Muscle layer of colon (tissue), 2 donors: ENCODE data around the gene PDK3.

Source experiments
- H3K27ac ChIP-seq: one replicate; pipeline ENCODE4 v1.7.0; 2013; ENCODE audit warnings: low read depth, mild to moderate bottlenecking, low read length, moderate library complexity
- H3K27me3 ChIP-seq, 2 donors: one replicate each; pipeline ENCODE4 v1.7.0; 2013; ENCODE audit warnings: low read length in 2 of 2, mild to moderate bottlenecking in 2 of 2; ENCODE audit not compliant: insufficient read depth in 2 of 2, control insufficient read depth in 1 of 2
- H3K36me3 ChIP-seq: one replicate; pipeline ENCODE4 v1.7.0; 2013; ENCODE audit warnings: mild to moderate bottlenecking, low read length; ENCODE audit not compliant: insufficient read depth
- H3K4me1 ChIP-seq: one replicate; pipeline ENCODE4 v1.7.0; 2013; ENCODE audit warnings: mild to moderate bottlenecking, low read length; ENCODE audit not compliant: insufficient read depth
- H3K4me3 ChIP-seq, 2 donors: one replicate each; pipeline ENCODE4 v1.7.0; 2013; ENCODE audit warnings: low read length in 2 of 2, low read depth in 1 of 2, mild to moderate bottlenecking in 1 of 2, moderate library complexity in 1 of 2
- H3K9ac ChIP-seq: one replicate; pipeline ENCODE4 v1.7.0; 2013; ENCODE audit warnings: low read length
- H3K9me3 ChIP-seq: one replicate; pipeline ENCODE4 v1.7.0; 2013; ENCODE audit warnings: mild to moderate bottlenecking, low read length
- donor health status: abdominal sarcoma.
- donor health status: Adenocarcinoma of cecum.

The PDK3 gene

GRCh38 chrX:24464836-24465531, at the start of gene PDK3:
TSS of gene PDK3 (plus strand) at chrX:24465286. CDS start at chrX:24465456, 170 bp downstream.
- no peaks in the 10 kb centered on the region for H3K9me3 ChIP-seq
- H3K36me3 ChIP-seq, result no peaks in the 10 kb centered on the region
- H3K9ac ChIP-seq, result no peak within 1 kb of the TSS
- peak within 1 kb of the TSS; percentile 61 to 70 for H3K4me3 ChIP-seq
- H3K27me3 ChIP-seq, result peaks cover 0 to 6% of the 10 kb centered on the region in 2 donors
- peaks cover 5% of the 10 kb centered on the region for H3K4me1 ChIP-seq
- peak within 1 kb of the TSS; percentile 61 for H3K27ac ChIP-seq

- Histone ChIP-seq H3K4me3 (no peak overlapping the region), H3K4me1 (no peaks in the 10 kb centered on the region), H3K27me3 (no peaks in the 10 kb centered on the region), H3K9ac (no peak overlapping the region), H3K36me3 (no peaks in the 10 kb centered on the region), H3K9me3 (no peaks in the 10 kb centered on the region), H3K27ac (no peak overlapping the region)
These were observed 49.2 kb upstream of the PDK3 start for GRCh38 chrX:24415921-24416320.

- Histone ChIP-seq H3K4me1 (peaks cover 48% of the 10 kb centered on the region), H3K4me3 (no peak overlapping the region), H3K9me3 (no peaks in the 10 kb centered on the region), H3K27me3 (no peaks in the 10 kb centered on the region), H3K9ac (no peak overlapping the region), H3K36me3 (no peaks in the 10 kb centered on the region), H3K27ac (peak overlapping the region; percentile 61)
These were observed 41.1 kb upstream of the PDK3 start for GRCh38 chrX:24423960-24424359.

- Histone ChIP-seq H3K27ac (peak overlapping the region; percentile 48), H3K9ac (no peak overlapping the region), H3K36me3 (no peaks in the 10 kb centered on the region), H3K4me3 (no peak overlapping the region), H3K4me1 (peaks cover 48% of the 10 kb centered on the region), H3K27me3 (no peaks in the 10 kb centered on the region), H3K9me3 (no peaks in the 10 kb centered on the region)
These were observed 40.1 kb upstream of the PDK3 start for GRCh38 chrX:24424948-24425347.

- Histone ChIP-seq H3K9ac (no peak overlapping the region), H3K27ac (no peak overlapping the region), H3K4me3 (no peak overlapping the region), H3K4me1 (peaks cover 48% of the 10 kb centered on the region), H3K36me3 (no peaks in the 10 kb centered on the region), H3K9me3 (no peaks in the 10 kb centered on the region), H3K27me3 (no peaks in the 10 kb centered on the region)
These were observed 39.3 kb upstream of the PDK3 start for GRCh38 chrX:24425806-24426205.

GRCh38 chrX:24426340-24426913, 38.7 kb upstream of the PDK3 start:
- Histone ChIP-seq H3K36me3 (no peaks in the 10 kb centered on the region), H3K9ac (no peak overlapping the region), H3K27me3 (no peaks in the 10 kb centered on the region), H3K9me3 (no peaks in the 10 kb centered on the region), H3K4me3 (no peak overlapping the region), H3K4me1 (peaks cover 48% of the 10 kb centered on the region), H3K27ac (peak overlapping the region; percentile 47)

- H3K9me3 ChIP-seq, result no peaks in the 10 kb centered on the region
- H3K9ac ChIP-seq, result no peak overlapping the region
- H3K27ac ChIP-seq, result peak overlapping the region; percentile 47
- no peak overlapping the region for H3K4me3 ChIP-seq
- peaks cover 48% of the 10 kb centered on the region for H3K4me1 ChIP-seq
- H3K27me3 ChIP-seq, result peaks cover 0 to 5% of the 10 kb centered on the region in 2 donors
- H3K36me3 ChIP-seq, result no peaks in the 10 kb centered on the region
These were observed 38.0 kb upstream of the PDK3 start for GRCh38 chrX:24426921-24427746.

GRCh38 chrX:24427747-24428019, 37.4 kb upstream of the PDK3 start:
- Histone ChIP-seq H3K4me3 (no peak overlapping the region), H3K27me3 (peaks cover 0 to 7% of the 10 kb centered on the region in 2 donors), H3K4me1 (peaks cover 48% of the 10 kb centered on the region), H3K9ac (no peak overlapping the region), H3K27ac (peak overlapping the region; percentile 64), H3K9me3 (no peaks in the 10 kb centered on the region), H3K36me3 (no peaks in the 10 kb centered on the region)

GRCh38 chrX:24428516-24428915, 36.6 kb upstream of the PDK3 start:
- H3K9me3 ChIP-seq, result no peaks in the 10 kb centered on the region
- no peak overlapping the region for H3K4me3 ChIP-seq
- peaks cover 0 to 7% of the 10 kb centered on the region in 2 donors for H3K27me3 ChIP-seq
- no peaks in the 10 kb centered on the region for H3K36me3 ChIP-seq
- no peak overlapping the region for H3K9ac ChIP-seq
- no peak overlapping the region for H3K27ac ChIP-seq
- H3K4me1 ChIP-seq, result peaks cover 45% of the 10 kb centered on the region

GRCh38 chrX:24435060-24435459, 30.0 kb upstream of the PDK3 start:
- Histone ChIP-seq H3K36me3 (no peaks in the 10 kb centered on the region), H3K9ac (no peak overlapping the region), H3K4me3 (no peak overlapping the region), H3K9me3 (no peaks in the 10 kb centered on the region), H3K27me3 (peaks cover 0 to 9% of the 10 kb centered on the region in 2 donors), H3K27ac (no peak overlapping the region), H3K4me1 (no peaks in the 10 kb centered on the region)

- Histone ChIP-seq H3K9me3 (no peaks in the 10 kb centered on the region), H3K4me1 (no peaks in the 10 kb centered on the region), H3K27ac (no peak overlapping the region), H3K4me3 (no peak overlapping the region), H3K27me3 (no peaks in the 10 kb centered on the region), H3K9ac (no peak overlapping the region), H3K36me3 (no peaks in the 10 kb centered on the region)
These were observed 21.2 kb upstream of the PDK3 start for GRCh38 chrX:24443918-24444317.
